ENCODE data around the gene KLHL29. TPM values are rescaled to one million over a fixed set of nuclear protein-coding genes. Genes with fewer than 3 reads are reported as not detected.

KLHL29 gene
- total RNA-seq, 1 experiment from 2014 or later: 2.6 TPM

DNA sequence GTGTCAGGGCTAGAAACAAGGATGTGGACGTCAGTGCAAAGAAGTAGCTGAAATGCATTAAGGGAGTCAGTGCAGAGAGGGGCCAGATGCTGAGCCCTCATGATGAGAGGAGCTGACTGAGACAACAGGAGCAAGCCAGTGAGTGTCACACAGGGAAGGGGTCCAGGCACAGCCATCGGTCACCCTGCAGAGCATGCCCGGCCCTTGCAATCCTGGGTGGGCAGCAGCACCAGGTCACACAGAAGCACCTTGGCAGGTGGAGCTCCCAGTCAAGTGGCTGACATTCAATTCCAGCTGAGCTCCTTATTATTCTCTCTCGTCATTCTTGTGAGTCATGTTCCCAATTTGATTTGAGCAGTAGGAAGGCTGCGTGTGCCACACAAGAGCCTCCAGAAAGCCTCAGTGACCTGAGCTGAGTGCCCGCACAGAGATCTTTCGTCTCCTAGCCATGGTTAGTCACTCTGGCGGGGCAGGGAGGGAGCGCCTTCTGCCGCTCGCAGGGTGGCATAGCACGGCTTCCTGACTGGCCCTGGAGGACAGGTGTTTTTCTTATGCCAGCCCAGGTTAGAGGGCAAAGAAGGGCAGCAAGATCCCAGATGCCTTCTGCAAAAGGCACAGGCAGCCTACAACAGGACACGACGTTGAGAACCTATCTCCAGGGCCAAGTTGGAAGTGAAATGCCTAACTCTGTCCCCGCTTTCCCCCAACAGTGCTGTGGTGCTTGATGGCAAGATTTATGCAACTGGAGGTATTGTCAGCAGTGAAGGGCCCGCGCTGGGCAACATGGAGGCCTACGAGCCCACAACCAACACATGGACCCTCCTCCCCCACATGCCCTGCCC is 321.0 kb downstream of the KLHL29 start:
- BruUV-seq (replicated peaks): no TSS peak
- no peak overlapping the region for H3K4me2 ChIP-seq (ENCODE audit: low read length)
- no peaks in the 10 kb centered on the region for H3K9me2 ChIP-seq (replicated peaks; ENCODE audit: low read length)
- ChIA-PET CTCF (no interaction called here), POLR2A (ENCODE audit: unreplicated experiment) (no interaction called here)
- H3K9me3 ChIP-seq (ENCODE audit: low read length): no peaks in the 10 kb centered on the region
- H4K20me1 ChIP-seq (ENCODE audit: low read length): no peaks in the 10 kb centered on the region
- DNase-seq (no peak), ATAC-seq (no peak)
- no peaks in the 10 kb centered on the region for H3F3A ChIP-seq (ENCODE audit: low read length, unreplicated experiment)
- no peaks in the 10 kb centered on the region for H3K27me3 ChIP-seq (ENCODE audit: low read length)
- H3K79me2 ChIP-seq (ENCODE audit: low read length): no peaks in the 10 kb centered on the region
- no peak overlapping the region for H3K4me3 ChIP-seq (ENCODE audit: low read length)
- H3K36me3 ChIP-seq (ENCODE audit: low read depth, low read length): no peaks in the 10 kb centered on the region
- H3K27ac ChIP-seq (ENCODE audit: low read length): no peak overlapping the region
- TF ChIP-seq EZH2phosphoT487 (IDR thresholded peaks at IDR 0.05; ENCODE audit: borderline replicate concordance, low read length) (no peak), EZH2 (IDR thresholded peaks at IDR 0.05; ENCODE audit: low read length, unreplicated experiment) (no peak)
- intact Hi-C loops (cut with micrococcal nuclease): no loop called here
- H3K4me1 ChIP-seq (ENCODE audit: insufficient read depth, low read length): no peaks in the 10 kb centered on the region
- H2AFZ ChIP-seq (ENCODE audit: low read length): no peak overlapping the region
- no peak overlapping the region for H3K9ac ChIP-seq (ENCODE audit: low read length)

DNA sequence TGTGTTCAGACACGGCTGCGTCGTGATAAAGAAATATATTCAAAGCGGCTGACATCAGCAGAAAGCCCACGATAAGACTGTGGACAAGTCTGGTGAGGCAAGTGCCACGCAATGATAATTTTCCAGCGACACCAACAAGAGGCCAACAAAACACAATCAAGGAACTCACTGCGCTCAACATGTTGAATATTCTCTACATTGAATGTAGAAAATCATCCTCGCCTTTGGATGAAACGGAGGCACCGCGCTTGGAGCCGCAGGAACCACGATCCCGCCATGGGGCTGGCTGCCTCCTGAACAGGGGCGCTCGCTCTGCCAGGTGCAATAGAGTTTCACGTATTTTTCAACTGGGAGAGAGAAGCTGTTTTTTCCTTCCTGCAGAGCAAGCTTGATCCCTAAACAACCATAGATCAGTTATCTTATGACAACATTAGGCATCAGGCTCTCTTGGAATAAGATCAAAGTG is 321.7 kb downstream of the KLHL29 start:
- Histone ChIP-seq H3F3A (ENCODE audit: low read length, unreplicated experiment) (no peaks in the 10 kb centered on the region), H2AFZ (ENCODE audit: low read length) (no peak overlapping the region), H3K27me3 (ENCODE audit: low read length) (no peaks in the 10 kb centered on the region), H4K20me1 (ENCODE audit: low read length) (no peaks in the 10 kb centered on the region), H3K9me3 (ENCODE audit: low read length) (no peaks in the 10 kb centered on the region), H3K4me2 (ENCODE audit: low read length) (no peak overlapping the region), H3K79me2 (ENCODE audit: low read length) (no peaks in the 10 kb centered on the region), H3K9me2 (replicated peaks; ENCODE audit: low read length) (no peaks in the 10 kb centered on the region), H3K4me3 (ENCODE audit: low read length) (no peak overlapping the region), H3K4me1 (ENCODE audit: insufficient read depth, low read length) (no peaks in the 10 kb centered on the region), H3K36me3 (ENCODE audit: low read depth, low read length) (no peaks in the 10 kb centered on the region), H3K9ac (ENCODE audit: low read length) (no peak overlapping the region), H3K27ac (ENCODE audit: low read length) (no peak overlapping the region)
- CTCF ChIA-PET: no interaction called here
- ATAC-seq: no peak
- no TSS peak for BruUV-seq (replicated peaks)
- no peak for DNase-seq
- TF ChIP-seq EZH2 (IDR thresholded peaks at IDR 0.05; ENCODE audit: low read length, unreplicated experiment) (no peak), EZH2phosphoT487 (IDR thresholded peaks at IDR 0.05; ENCODE audit: borderline replicate concordance, low read length) (no peak)
- TF ChIP-seq, protein P1, sequence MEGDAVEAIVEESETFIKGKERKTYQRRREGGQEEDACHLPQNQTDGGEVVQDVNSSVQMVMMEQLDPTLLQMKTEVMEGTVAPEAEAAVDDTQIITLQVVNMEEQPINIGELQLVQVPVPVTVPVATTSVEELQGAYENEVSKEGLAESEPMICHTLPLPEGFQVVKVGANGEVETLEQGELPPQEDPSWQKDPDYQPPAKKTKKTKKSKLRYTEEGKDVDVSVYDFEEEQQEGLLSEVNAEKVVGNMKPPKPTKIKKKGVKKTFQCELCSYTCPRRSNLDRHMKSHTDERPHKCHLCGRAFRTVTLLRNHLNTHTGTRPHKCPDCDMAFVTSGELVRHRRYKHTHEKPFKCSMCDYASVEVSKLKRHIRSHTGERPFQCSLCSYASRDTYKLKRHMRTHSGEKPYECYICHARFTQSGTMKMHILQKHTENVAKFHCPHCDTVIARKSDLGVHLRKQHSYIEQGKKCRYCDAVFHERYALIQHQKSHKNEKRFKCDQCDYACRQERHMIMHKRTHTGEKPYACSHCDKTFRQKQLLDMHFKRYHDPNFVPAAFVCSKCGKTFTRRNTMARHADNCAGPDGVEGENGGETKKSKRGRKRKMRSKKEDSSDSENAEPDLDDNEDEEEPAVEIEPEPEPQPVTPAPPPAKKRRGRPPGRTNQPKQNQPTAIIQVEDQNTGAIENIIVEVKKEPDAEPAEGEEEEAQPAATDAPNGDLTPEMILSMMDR (conservative IDR thresholded peaks at IDR 0.05; ENCODE audit: low read depth, low read length): no peak
- POLR2A ChIA-PET (ENCODE audit: unreplicated experiment): no interaction called here
- intact Hi-C loops (cut with micrococcal nuclease): no loop called here

DNA sequence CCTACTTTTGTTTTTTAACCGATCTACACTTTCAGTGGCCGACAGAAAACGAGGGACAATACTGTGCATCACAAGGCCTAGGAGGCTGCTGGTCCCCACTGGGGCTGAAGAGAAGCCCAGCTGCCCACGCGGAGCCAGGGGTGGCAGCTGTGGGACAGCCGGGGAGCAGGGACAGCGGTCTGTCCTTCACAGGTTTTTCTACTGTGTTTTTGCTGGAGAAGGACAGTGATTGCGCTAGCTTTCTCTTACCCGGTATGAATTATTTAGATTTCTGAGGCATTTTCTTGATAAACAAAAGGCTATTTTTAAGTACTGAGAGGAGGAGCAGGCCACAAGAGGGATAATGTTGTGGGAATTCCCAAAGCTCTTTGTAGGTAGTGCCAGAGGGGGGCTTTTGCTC is 322.1 kb downstream of the KLHL29 start:
- CTCF ChIA-PET: no interaction called here
- H4K20me1 ChIP-seq (ENCODE audit: low read length): no peaks in the 10 kb centered on the region
- BruUV-seq (replicated peaks): no TSS peak
- no peaks in the 10 kb centered on the region for H3K79me2 ChIP-seq (ENCODE audit: low read length)
- H3K27me3 ChIP-seq (ENCODE audit: low read length): no peaks in the 10 kb centered on the region
- no peaks in the 10 kb centered on the region for H3K36me3 ChIP-seq (ENCODE audit: low read depth, low read length)
- H3F3A ChIP-seq (ENCODE audit: low read length, unreplicated experiment): no peaks in the 10 kb centered on the region
- no peaks in the 10 kb centered on the region for H3K9me3 ChIP-seq (ENCODE audit: low read length)
- H3K9ac ChIP-seq (ENCODE audit: low read length): no peak overlapping the region
- TF ChIP-seq EZH2 (IDR thresholded peaks at IDR 0.05; ENCODE audit: low read length, unreplicated experiment): no peak
- DNase-seq (no peak), ATAC-seq (no peak)
- H2AFZ ChIP-seq (ENCODE audit: low read length): no peak overlapping the region
- POLR2A ChIA-PET (ENCODE audit: unreplicated experiment): no interaction called here
- no peak overlapping the region for H3K4me2 ChIP-seq (ENCODE audit: low read length)
- H3K27ac ChIP-seq (ENCODE audit: low read length): no peak overlapping the region
- intact Hi-C loops (cut with micrococcal nuclease): no loop called here
- H3K4me1 ChIP-seq (ENCODE audit: insufficient read depth, low read length): no peaks in the 10 kb centered on the region
- no peaks in the 10 kb centered on the region for H3K9me2 ChIP-seq (replicated peaks; ENCODE audit: low read length)
- H3K4me3 ChIP-seq (ENCODE audit: low read length): no peak overlapping the region
